ENCODE measurements around the gene OLFML2A. TPM values are rescaled to one million over a fixed set of nuclear protein-coding genes. Genes with fewer than 3 reads are reported as not detected.

Gene OLFML2A
- total and polyA plus RNA-seq, 4 donors, result 5.3 to 66.0 (median 25.1) TPM

GRCh38 chr9:124863371-124863871, 86.5 kb downstream of the OLFML2A start:
- Histone ChIP-seq H3K27me3 (ENCODE audit: control insufficient read depth, insufficient read depth, low read length) (no peaks in the 10 kb centered on the region), H3K36me3 (ENCODE audit: control insufficient read depth, insufficient read depth, low read length) (peaks cover 30% of the 10 kb centered on the region), H3K4me1 (ENCODE audit: control insufficient read depth, insufficient read depth, low read length) (peaks cover 32% of the 10 kb centered on the region), H3K4me3 (ENCODE audit: low read depth, low read length) (no peak overlapping the region), H3K27ac (ENCODE audit: low read depth, low read length) (no peak overlapping the region), H3K9me3 (ENCODE audit: control insufficient read depth, insufficient read depth, low read length) (no peaks in the 10 kb centered on the region)
- DNase-seq (ENCODE audit: low read depth in 4 of 6, low spot score in 6 of 6), result no peak
- no CpG with 5 or more reads among the region's 7 CpGs for WGBS (ENCODE audit: insufficient coverage)

Other genes starting within 250 kb of the OLFML2A start
- 1 to 10 TPM; 2.8 to 4.3 TPM for gene NR6A1, start 5.8 kb upstream of the OLFML2A start, total RNA-seq
- 1 to 10 TPM; 3.8 to 5.8 TPM for gene NR6A1, start 5.8 kb upstream of the OLFML2A start, polyA plus RNA-seq (ENCODE audit: insufficient read length in 2 of 2)
- gene WDR38, start 76.3 kb downstream of the OLFML2A start, total RNA-seq, result 1 to 10 TPM in 1 of 2 donors, under 1 TPM in 1; 0.59 to 7.9 TPM
- gene WDR38, start 76.3 kb downstream of the OLFML2A start, polyA plus RNA-seq (ENCODE audit: insufficient read length in 2 of 2), result 10 to 100 TPM in 1 of 2 donors, 1 to 10 TPM in 1; 5.9 to 10.8 TPM
- gene RPL35, start 84.8 kb downstream of the OLFML2A start, total RNA-seq, result 1,000 to 10,000 TPM in 1 of 2 donors, 100 to 1,000 TPM in 1; 640 to 1,674 TPM
- 100 to 1,000 TPM; 828 to 840 TPM for gene RPL35, start 84.8 kb downstream of the OLFML2A start, polyA plus RNA-seq (ENCODE audit: insufficient read length in 2 of 2)
- gene ARPC5L, start 85.0 kb downstream of the OLFML2A start, total RNA-seq, result 10 to 100 TPM; 14.3 to 19.5 TPM
- 10 to 100 TPM; 52.4 to 55.6 TPM for gene ARPC5L, start 85.0 kb downstream of the OLFML2A start, polyA plus RNA-seq (ENCODE audit: insufficient read length in 2 of 2)
- 10 to 100 TPM; 17.8 to 18.1 TPM for gene GOLGA1, start 163.9 kb downstream of the OLFML2A start, total RNA-seq
- gene GOLGA1, start 163.9 kb downstream of the OLFML2A start, polyA plus RNA-seq (ENCODE audit: insufficient read length in 2 of 2), result 10 to 100 TPM; 19.6 to 21.7 TPM

All from spinal cord (tissue), 10 donors.